OCI-LY7 (cell line): ENCODE measurements around the gene GPATCH8.

Experiments
- EZH2phosphoT487 ChIP-seq: fragments of 200-600 bp; sonication (generic); IDR thresholded peaks from 2 replicates; pipeline ENCODE4 v1.6.1; 2018; ENCODE audit warnings: low read depth, borderline replicate concordance, mild to moderate bottlenecking, mixed run types, antibody characterized with exemption, low read length, moderate library complexity, mixed read lengths
- TF ChIP-seq, protein P1 (sequence below): fragments of 200-600 bp; sonication (generic); conservative IDR thresholded peaks from 2 replicates; pipeline ENCODE4 v1.5.1; 2014; ENCODE audit warnings: mild to moderate bottlenecking, antibody characterized with exemption, low read length, moderate library complexity, mixed read lengths

DNA sequence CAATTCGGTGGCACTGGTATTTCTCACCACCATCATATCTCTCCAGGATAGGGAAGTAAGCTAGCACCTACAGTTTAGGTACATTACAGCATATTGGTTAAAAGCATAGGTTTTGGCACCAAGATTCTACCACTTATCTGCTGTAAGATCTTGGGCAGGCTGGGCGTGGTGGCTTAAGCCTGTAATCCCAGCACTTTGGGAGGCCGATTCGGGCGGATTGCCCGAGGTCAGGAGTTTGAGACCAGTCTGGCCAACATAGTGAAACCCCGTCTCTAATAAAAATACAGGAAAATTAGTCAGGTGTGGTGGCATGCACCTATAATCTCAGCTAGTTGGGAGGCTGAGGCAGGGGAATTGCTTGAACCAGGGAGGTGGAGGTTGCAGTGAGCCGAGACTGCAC lies 51.4 kb downstream of the GPATCH8 start:
- TF ChIP-seq, protein P1, sequence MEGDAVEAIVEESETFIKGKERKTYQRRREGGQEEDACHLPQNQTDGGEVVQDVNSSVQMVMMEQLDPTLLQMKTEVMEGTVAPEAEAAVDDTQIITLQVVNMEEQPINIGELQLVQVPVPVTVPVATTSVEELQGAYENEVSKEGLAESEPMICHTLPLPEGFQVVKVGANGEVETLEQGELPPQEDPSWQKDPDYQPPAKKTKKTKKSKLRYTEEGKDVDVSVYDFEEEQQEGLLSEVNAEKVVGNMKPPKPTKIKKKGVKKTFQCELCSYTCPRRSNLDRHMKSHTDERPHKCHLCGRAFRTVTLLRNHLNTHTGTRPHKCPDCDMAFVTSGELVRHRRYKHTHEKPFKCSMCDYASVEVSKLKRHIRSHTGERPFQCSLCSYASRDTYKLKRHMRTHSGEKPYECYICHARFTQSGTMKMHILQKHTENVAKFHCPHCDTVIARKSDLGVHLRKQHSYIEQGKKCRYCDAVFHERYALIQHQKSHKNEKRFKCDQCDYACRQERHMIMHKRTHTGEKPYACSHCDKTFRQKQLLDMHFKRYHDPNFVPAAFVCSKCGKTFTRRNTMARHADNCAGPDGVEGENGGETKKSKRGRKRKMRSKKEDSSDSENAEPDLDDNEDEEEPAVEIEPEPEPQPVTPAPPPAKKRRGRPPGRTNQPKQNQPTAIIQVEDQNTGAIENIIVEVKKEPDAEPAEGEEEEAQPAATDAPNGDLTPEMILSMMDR: no peak
- TF ChIP-seq EZH2phosphoT487: no peak
